Suprapubic skin (tissue), 4 donors: ENCODE measurements around the gene GAS6. TPM values are rescaled to one million over a fixed set of nuclear protein-coding genes. Genes with fewer than 3 reads are reported as not detected.
"Not testable (repeated sequence)": the region's sequence is repeated elsewhere in the genome, so short reads cannot be mapped to it uniquely, and the experiment has no call there.

Source experiments
- DNase-seq, 2 donors: peaks; one replicate each; pipeline ENCODE4 v3.0.0-alpha.2; 2019; ENCODE audit warnings: low spot score in 2 of 2
- H3K27ac ChIP-seq: fragments of 200-600 bp; sonication (generic); one replicate; pipeline ENCODE4 v1.5.1; 2019
- H3K27me3 ChIP-seq: fragments of 200-600 bp; sonication (generic); one replicate; pipeline ENCODE4 v1.5.1; 2019
- H3K36me3 ChIP-seq: fragments of 200-600 bp; sonication (generic); one replicate; pipeline ENCODE4 v1.5.1; 2019
- H3K4me1 ChIP-seq: fragments of 200-600 bp; sonication (generic); one replicate; pipeline ENCODE4 v1.5.1; 2019
- H3K4me3 ChIP-seq: fragments of 200-600 bp; sonication (generic); one replicate; pipeline ENCODE4 v1.5.1; 2019; ENCODE audit warnings: mild to moderate bottlenecking
- H3K9me3 ChIP-seq: fragments of 200-600 bp; sonication (generic); one replicate; pipeline ENCODE4 v1.5.1; 2019
- CTCF ChIP-seq, 2 donors: fragments of 200-600 bp in 1 of 2; fragments of 450-650 bp in 1 of 2; sonication (generic) in 1 of 2; IDR thresholded peaks; one replicate each; pipeline ENCODE4 v1.5.1; 2016 to 2019; ENCODE audit warnings: antibody characterized with exemption in 2 of 2, mild to moderate bottlenecking in 1 of 2, moderate library complexity in 1 of 2
- EP300 ChIP-seq: sonication (generic); formaldehyde crosslinking; IDR thresholded peaks from one replicate; pipeline ENCODE4 v1.6.1; 2017; ENCODE audit warnings: antibody characterized with exemption
- POLR2A ChIP-seq, 2 donors: fragments of 450-650 bp; IDR thresholded peaks; one replicate each; pipeline ENCODE4 v1.6.1; 2017; ENCODE audit warnings: antibody characterized with exemption in 2 of 2, mild to moderate bottlenecking in 2 of 2, moderate library complexity in 2 of 2
- POLR2AphosphoS5 ChIP-seq, 3 donors: sonication (generic); formaldehyde crosslinking; IDR thresholded peaks; one replicate each; pipeline ENCODE4 v1.6.1; 2017; ENCODE audit warnings: antibody characterized with exemption in 3 of 3
- WGBS: methylation state at CpG from one replicate; pipeline ENCODE4 v1.1.5; 2018; 5-methylcytosine and 5-hydroxymethylcytosine counted together
- total RNA-seq, 4 donors: library from RNA; depleted of rRNA; stranded (reverse); fragments of >200 nt; gene quantifications; one replicate each; pipeline ENCODE4 v1.1.0, GENCODE V29; 2016

GAS6 gene
- total RNA-seq, 4 donors from 2014 or later: 175 to 286 (median 224) TPM

GRCh38 chr13:113796211-113796963 is 67.5 kb downstream of the GAS6 start:
- H3K27ac ChIP-seq: no peak overlapping the region
- peaks cover 3% of the 10 kb centered on the region for H3K4me1 ChIP-seq
- H3K27me3 ChIP-seq: no peaks in the 10 kb centered on the region
- DNase-seq: no peak
- no peak for TF ChIP-seq CTCF (IDR thresholded peaks at IDR 0.05)
- TF ChIP-seq POLR2A (IDR thresholded peaks at IDR 0.05): no peak
- H3K4me3 ChIP-seq: no peak overlapping the region
- no peaks in the 10 kb centered on the region for H3K9me3 ChIP-seq
- 78% methylated on average over 20 of the region's 20 CpGs for WGBS
- H3K36me3 ChIP-seq: no peaks in the 10 kb centered on the region

GRCh38 chr13:113795362-113795761 is 68.5 kb downstream of the GAS6 start:
- H3K4me3 ChIP-seq, H3K4me1 ChIP-seq, H3K36me3 ChIP-seq, H3K27me3 ChIP-seq, H3K27ac ChIP-seq, DNase-seq, H3K9me3 ChIP-seq: not testable (repeated sequence)
- 20% methylated on average over 1 of the region's 1 CpG for WGBS

- Histone ChIP-seq H3K36me3 (no peaks in the 10 kb centered on the region), H3K9me3 (no peaks in the 10 kb centered on the region), H3K27me3 (no peaks in the 10 kb centered on the region), H3K4me3 (no peak overlapping the region), H3K4me1 (no peaks in the 10 kb centered on the region), H3K27ac (no peak overlapping the region)
- TF ChIP-seq POLR2AphosphoS5 (IDR thresholded peaks at IDR 0.05): no peak
- no peak for TF ChIP-seq POLR2A (IDR thresholded peaks at IDR 0.05)
- no peak for TF ChIP-seq EP300
- no peak for TF ChIP-seq CTCF (IDR thresholded peaks at IDR 0.05)
- peak in 1 of 2 donors; percentile 67 for DNase-seq
- 77% methylated on average over 23 of the region's 24 CpGs for WGBS
Observed at GRCh38 chr13:113794764-113795173, 69.1 kb downstream of the GAS6 start.

GRCh38 chr13:113794086-113794485 is 69.8 kb downstream of the GAS6 start:
- no peaks in the 10 kb centered on the region for H3K9me3 ChIP-seq
- H3K36me3 ChIP-seq: no peaks in the 10 kb centered on the region
- DNase-seq: peak in 1 of 2 donors; percentile 78
- H3K4me3 ChIP-seq: no peak overlapping the region
- H3K27me3 ChIP-seq: no peaks in the 10 kb centered on the region
- H3K27ac ChIP-seq: no peak overlapping the region
- no peaks in the 10 kb centered on the region for H3K4me1 ChIP-seq
- TF ChIP-seq CTCF (IDR thresholded peaks at IDR 0.05) (no peak), POLR2AphosphoS5 (IDR thresholded peaks at IDR 0.05) (no peak), EP300 (no peak), POLR2A (IDR thresholded peaks at IDR 0.05) (no peak)
- 97% methylated on average over 7 of the region's 23 CpGs for WGBS

- Histone ChIP-seq H3K9me3 (no peaks in the 10 kb centered on the region), H3K4me1 (no peaks in the 10 kb centered on the region), H3K27me3 (no peaks in the 10 kb centered on the region), H3K36me3 (no peaks in the 10 kb centered on the region), H3K4me3 (no peak overlapping the region), H3K27ac (no peak overlapping the region)
- DNase-seq: peak in 1 of 2 donors; percentile 69
- WGBS: 100% methylated on average over 6 of the region's 15 CpGs
- no peak for TF ChIP-seq EP300
- no peak for TF ChIP-seq POLR2A (IDR thresholded peaks at IDR 0.05)
- TF ChIP-seq POLR2AphosphoS5 (IDR thresholded peaks at IDR 0.05): no peak
- TF ChIP-seq CTCF (IDR thresholded peaks at IDR 0.05): no peak
Observed at GRCh38 chr13:113793718-113794085, 70.2 kb downstream of the GAS6 start.
